ENCODE data around the gene FETUB.

FETUB gene

DNA sequence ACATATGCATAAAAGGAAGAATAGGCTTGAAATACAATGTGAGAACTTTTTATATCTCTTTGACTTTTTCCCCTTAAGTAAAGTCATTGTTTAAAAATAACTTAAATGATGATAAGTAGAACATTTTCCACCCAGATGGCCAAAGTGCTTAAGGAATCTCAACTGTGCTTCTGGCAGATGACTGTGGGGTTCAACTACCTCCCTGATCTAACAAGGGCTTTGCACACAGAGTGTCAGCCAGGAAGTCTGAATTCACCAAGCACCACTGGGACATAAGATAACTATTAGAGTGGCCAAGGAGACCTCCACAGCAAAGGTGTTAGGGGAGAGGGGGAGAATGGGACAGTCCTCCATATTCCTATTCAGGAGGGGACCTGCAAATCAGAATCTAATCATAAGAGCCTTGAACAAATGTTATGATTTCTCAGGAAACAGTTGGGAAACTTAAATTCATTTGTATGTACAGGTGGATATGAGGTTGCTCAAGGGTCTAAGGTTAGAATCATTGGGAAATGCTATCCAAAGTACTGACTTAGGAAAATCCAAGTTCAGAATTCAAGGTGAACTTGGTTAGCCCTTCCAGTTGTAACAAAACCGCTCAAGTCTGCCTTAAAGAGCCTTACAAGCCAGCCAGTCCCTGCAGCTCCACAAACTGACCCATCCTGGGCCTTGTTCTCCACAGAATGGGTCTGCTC lies at the start of gene FETUB:
TSS of gene FETUB (plus strand) at position 622 of the 695 bp plus-strand sequence. CDS start at position 684, 62 bp downstream.
- DNase-seq, result no peak

- no peak for DNase-seq
Observed at GRCh38 chr3:186590580-186591295, 49.5 kb upstream of the FETUB start.

DNA sequence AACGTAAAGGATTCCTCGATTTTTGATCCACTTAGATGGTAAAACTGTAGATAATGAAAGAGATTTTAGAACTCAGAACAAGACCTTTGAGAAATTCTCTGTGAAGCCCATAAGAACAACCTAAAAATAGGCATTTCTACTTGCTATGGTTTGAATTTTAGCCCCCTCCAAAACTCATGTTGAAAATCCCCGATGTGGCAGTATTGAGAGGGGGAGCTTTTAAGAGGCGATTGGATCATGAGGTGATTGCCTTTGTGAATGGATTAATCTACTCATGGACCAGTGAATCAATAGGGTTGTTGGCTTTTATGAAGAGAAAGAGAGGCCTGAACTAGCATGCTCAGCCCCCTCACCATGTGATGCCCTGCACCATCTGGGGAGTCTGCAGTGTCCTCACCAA lies 47.5 kb upstream of the FETUB start:
- DNase-seq, result no peak

DNA sequence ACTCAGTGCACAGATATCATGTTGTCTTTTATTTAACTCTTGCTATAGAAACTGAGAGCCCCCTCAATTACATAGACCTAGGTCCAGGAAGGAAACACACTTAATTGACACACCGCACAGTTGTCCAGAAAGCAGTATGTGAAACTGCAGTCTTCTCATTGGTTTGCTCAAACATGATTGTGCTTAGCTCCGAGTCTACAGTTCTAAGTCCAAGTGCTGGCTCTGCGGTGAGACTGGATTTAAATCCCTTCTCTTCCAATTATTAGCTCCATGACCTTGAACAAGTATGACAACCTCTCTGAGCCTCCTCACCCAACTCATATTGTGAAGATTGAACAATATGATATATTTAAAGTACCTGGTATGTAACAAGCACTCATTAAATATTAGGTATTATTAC lies 46.3 kb upstream of the FETUB start:
- DNase-seq, result no peak

GRCh38 chr3:186594591-186595113 lies 45.5 kb upstream of the FETUB start:
- DNase-seq, result no peak

DNA sequence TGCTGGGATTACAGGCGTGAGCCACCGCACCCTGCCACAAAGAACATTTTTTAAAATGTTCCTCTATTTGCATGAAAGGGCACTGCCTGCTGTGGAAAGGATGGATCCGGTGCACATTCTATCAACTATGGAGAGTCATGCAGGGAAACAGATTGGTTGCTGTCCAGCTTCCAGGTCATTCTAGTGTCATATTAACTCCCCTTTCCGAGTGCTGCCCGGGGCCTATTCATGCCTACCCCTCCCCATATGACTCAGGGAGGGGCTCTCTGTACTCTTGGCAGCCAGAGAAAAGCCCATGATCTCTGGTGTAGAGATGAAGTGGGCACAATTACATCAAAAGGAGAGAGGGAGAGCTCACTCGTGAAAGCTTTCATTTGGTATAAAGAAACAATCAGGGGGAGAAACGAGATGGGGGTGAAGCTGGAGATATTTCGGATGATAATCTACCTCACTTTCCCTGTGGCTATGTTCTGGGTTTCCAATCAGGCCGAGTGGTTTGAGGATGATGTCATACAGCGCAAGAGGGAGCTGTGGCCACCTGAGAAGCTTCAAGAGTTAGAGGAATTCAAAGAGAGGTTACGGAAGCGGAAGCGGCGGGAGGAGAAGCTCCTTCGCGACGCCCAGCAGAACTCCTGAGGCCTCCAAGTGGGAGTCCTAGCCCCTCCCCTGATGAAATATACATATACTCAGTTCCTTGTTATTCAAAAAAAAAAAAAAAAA lies 43.5 kb upstream of the FETUB start:
- no peak for DNase-seq

GRCh38 chr3:186598108-186598784 lies 42.0 kb upstream of the FETUB start:
- DNase-seq, result no peak

DNA sequence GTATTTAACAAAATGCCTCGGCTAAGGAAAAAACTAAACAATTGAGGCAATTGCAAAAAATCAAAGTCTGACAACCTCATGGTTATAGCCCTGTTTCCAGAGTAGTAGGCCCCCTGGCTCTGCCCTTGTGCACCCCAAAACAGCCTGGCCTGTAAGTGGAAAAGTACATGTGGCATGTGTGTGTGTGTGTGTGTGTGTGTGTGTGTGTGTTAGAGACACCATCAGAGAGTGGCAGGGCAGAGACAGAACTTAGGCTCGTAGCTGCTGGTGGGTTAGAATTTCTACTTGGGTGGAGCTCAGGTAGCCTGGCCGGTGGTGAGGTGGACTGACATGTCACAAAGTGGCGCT lies 41.4 kb upstream of the FETUB start:
- DNase-seq, result no peak

- no peak for DNase-seq
Observed at GRCh38 chr3:186599142-186599784, 40.9 kb upstream of the FETUB start.

GRCh38 chr3:186599785-186600166 lies 40.4 kb upstream of the FETUB start:
- no peak for DNase-seq

DNA sequence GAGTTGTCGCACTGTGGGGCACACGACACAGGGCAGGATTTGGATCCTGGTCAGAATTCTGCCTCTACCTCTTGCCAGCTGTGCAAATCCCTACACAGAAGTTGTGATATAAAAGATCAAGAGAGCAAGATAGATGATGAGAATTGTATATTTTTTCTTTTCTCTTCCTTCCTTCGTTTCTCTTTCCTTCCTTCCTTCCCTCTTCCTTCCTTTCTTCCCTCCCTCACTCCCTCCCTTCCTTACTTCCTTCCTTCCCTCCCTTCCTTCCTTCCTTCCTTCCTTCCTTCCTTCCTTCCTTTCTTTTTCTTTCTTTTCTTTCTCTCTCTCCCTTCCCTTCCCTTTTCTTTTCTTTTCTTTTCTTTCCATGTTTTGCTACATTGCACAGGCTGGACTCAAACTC lies 39.3 kb upstream of the FETUB start:
- DNase-seq, result no peak

DNA sequence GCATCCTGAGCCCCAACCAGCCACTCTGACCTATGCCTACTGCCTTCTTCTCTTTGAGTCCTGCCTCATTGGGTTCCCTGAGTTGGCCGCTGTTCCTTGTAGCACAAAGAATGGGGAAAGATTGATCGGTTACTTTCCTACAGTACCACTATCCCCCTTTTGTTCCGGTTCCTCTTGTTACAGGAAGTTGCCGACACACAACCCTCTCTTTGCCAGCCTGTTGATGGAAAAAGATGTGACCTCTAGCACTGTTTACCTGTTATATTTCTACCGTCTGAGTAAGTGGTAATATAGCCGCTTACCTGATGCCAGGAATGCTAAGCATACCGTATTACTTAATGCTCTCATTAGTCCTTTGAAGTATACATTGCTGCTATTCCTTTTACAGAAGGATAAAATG lies 37.0 kb upstream of the FETUB start:
- DNase-seq, result no peak

GRCh38 chr3:186605078-186605477 lies 35.1 kb upstream of the FETUB start:
- DNase-seq, result no peak

GRCh38 chr3:186605561-186606545 lies 34.3 kb upstream of the FETUB start:
- DNase-seq, result no peak

- DNase-seq, result no peak
Observed at GRCh38 chr3:186608624-186609215, 31.5 kb upstream of the FETUB start.

DNA sequence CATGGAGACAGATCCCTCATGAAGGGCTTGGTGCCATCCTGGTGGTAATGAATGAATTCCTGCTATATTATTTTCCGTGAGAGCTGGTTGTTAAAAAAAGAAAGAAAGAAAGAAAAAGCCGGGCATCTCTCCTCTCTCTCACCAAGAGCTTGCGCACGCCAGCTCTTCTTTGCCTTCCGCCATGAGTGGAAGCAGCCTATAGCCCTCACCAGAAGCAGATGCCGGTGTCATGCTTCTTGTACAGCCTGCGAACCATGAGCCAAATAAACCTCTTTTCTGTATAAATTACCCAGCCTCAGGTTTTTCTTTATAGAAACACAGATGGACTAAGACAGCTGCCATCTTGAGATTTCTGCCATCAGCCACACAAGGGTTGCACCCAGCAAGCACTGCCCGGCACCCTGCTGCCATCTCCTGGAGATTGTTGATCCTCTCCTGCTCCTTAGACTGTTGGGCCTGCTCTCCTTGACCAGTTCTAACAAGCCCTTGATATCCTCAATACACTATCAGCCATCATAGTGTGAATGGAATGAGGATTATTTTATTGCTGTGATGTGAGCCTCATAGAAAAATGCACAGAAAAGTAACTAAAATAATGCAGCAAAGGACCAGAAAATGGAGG lies 30.8 kb upstream of the FETUB start:
- no peak for DNase-seq

DNA sequence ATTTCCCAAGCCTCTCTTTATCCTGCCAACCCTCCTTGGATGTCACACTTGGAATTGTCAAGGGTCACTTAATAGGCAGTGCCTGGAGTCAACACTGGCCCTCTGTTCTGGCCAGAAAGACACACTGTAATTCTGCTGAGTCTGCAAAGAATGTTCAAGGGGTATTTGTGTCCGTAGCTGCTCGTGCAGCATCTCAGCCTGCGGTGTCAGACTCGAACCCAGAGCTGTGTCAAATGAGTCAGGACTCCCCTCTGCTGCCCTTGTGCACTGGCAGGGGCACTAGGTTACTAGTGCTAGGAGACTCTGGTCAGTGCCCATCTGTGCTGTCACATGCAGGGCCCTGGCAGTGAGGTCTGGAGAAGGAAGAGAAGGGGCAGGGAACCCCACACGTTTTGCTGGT lies 28.1 kb upstream of the FETUB start:
- DNase-seq, result no peak

GRCh38 chr3:186612721-186613636 lies 27.2 kb upstream of the FETUB start, which contains the start of gene AHSG:
Gene AHSG, plus strand, starts transcription at chr3:186613060. Its CDS starts 82 bp downstream, at chr3:186613142.
- no peak for DNase-seq

DNA sequence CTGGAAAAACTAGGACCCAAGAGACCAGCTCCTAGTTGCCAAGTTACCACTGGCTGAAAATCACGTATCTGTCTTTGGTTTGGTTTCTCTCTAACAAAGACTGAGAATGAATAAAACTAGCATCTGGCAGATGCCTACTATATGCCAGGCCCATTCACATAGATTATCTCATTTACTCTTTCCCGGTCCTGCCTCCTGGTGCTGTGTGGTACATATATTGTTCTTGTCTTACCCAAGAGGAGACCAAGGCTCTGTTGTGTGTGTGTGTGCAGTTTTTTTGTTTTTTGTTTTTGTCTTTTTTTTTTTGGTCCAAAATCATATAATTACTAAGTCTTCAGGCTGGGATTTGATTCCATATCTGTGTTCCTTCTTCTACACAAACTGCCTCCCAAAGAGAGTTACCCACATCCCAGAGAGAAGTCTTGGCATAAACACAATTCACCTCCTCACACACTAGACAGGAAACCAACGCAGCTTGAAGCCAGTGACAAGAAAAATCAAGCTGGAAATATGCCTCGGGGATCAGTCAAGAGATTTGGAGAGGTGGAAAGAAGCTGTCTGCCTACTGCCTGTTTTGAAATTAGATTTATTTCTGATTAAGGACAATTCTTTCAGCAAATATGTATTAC lies 26.4 kb upstream of the FETUB start:
- DNase-seq, result no peak

Data from NCI-H526 treated with DMSO at 0.1 percent for 48 hours (cell line).